Stimulated activated CD4-positive, alpha-beta T cell treated with anti-CD3 and anti-CD28 coated beads, Interleukin-4, amount 100 ng/mL, for 1 hour (primary cell): ENCODE measurements around the gene B4GALT7.
A peak's percentile ranks its signal among the peaks of the same experiment; 100 is the strongest.

ENCODE experiments used
- DNase-seq: peaks from one replicate; pipeline ENCODE4 v3.0.0-alpha.2; 2020

The B4GALT7 gene

DNA sequence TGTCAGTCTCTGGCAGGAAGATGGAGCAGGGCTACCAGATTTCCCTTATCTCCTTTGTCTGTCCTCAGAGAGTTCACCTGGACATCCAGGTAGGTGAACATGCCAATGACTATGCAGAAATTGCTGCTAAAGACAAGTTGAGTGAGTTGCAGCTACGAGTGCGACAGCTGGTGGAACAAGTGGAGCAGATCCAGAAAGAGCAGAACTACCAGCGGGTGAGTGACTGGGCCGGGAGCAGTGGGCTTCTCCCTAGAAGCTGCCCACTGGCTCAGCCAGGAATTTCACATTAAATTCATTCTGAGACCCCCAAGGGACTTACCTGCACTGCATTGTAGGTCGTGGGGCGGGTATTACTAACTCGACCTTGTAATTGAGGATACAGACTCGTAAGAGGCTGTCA, 5.9 kb upstream of the B4GALT7 start:
- DNase-seq: no peak

DNA sequence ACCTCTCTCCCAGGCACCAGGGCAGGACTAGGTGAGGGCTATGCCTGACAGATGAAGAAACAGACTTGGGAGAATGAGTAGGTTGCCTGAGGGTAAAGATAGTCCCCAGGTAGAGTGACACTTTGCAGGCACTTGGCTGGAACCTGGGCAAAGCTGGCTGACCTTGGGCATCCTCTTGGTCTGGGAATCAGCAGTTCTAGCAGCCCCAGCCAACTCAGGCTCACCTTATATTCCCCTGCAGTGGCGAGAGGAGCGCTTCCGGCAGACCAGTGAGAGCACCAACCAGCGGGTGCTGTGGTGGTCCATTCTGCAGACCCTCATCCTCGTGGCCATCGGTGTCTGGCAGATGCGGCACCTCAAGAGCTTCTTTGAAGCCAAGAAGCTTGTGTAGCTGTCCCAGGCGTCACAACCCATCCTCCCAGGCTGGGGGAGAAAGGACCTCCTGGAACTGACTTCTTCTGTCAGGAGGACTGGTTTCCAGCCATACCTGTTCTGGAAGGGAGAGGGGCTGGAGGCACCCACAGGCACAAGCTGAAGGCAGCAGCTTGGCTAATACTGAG, 4.8 kb upstream of the B4GALT7 start:
- DNase-seq: no peak

DNA sequence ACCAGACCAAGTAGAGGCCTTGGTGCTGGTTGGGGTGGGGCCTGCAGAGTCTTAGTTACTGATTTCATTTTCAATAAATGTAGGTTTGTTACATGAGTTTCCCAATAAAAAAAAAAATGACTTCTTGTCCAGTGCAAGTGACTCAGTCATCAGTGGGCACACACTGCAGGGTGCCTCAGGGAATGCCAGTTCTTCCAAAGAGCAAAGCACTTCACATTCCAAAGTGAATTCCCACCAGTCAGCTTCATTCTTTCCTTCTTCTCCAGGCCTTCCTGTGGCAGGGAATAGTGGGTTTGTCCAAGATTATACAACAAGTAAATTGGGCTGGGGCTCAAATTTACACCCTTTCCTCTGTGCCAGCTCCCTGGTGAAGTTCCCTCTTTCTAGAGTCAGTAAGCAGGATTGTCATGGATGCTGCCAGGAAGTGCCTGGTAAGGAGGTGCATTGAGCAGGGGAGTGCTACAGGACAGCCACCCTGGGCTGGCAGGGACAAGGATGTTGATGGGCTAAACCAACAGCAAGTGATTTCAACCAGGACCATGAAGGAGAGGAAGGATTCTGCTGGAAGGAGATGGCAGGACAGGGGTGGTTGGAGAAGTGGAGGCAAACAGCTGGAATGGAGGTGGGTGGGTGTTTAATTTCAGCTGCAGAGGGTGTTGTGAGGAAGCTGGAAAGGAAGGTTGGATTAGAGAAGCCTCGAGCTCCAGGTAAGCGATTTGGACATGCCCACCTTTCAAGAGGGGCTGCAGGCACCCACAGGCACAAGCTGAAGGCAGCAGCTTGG, 3.7 kb upstream of the B4GALT7 start:
- no peak for DNase-seq

DNA sequence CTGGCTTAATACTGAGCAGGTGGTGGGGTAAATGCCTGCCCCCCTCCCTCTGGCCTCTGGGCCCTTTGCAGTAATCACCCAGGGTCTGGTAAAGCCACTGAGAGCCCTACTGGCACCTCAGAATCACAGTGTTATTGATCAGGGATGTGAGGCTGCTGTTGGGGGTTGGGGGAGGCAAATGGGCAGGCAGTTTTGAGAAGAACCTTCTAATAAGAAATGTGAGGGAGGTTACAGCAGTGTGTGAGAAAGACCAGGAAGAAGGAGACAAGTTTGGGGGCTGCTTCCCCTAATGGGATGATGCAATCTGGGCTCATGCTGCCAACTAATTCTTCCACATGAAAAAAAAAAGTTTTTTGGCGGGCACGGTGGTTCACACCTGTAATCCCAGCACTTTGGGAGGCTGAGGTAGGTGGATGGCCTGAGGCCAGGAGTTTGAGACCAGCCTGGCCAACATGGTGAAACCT, 3.1 kb upstream of the B4GALT7 start:
- DNase-seq: no peak

DNA sequence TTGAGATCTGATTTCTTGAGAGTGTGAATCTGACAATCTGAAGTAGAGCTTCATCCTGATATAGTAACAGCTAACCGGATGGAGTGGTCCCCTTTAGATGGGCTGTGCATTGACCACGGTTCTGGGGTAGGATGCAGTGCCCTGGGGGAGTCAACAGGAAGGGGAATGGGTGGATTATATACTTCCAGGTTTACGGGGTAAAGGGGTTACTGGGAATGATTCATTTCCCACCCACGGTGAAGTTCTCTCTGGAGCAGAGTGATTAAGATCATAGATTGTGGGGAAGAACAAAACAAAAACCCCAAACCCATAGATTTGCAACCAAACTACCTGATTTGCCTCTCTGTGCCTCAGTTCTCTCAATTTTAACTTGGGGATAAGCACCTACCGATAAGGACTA, 1.5 kb upstream of the B4GALT7 start:
- no peak for DNase-seq

DNA sequence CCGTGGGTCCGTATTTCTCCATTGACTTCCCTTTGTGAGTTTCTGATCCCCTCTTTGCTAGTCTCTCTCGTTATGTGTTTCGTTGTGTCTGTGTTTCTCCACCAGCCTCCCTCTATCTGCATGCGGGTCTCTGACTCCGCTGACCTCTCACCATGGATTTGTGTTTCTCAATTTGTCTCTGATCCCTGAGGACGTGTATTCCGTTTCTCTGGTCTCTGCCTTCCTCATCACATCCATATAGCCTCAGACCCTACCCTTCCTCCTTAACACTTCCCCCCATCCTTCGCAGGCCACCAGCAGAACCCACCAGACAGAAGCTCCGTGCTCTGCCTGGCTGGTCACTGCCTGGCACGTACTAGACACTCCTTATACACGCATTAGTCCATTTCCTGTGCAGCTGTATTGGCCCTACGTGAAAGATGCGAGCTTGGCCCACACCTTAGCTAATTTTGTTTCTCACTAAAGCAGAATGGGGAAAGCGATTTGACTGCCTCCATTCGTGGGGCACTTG, 631 bp downstream of the B4GALT7 start:
- no peak for DNase-seq

DNA sequence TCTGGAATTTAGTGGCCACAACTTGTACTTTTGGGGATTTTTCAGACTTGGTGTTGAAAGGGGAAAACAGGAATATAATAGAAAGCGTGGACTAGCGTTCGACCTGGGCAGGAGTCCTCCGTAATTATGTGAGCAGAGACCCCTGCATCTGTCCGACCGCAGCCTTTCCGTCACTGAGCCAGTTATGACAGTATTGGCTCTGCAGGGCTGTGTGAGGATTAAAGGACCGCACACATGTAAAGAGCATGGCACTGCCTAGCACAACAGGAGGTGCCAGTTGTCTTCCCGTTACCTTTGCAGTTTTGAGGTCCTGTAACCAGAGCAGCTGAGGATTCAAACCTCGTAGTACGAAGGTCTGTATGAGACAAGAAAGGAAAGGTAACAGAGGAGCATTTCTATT, 1.2 kb downstream of the B4GALT7 start:
- no peak for DNase-seq

DNA sequence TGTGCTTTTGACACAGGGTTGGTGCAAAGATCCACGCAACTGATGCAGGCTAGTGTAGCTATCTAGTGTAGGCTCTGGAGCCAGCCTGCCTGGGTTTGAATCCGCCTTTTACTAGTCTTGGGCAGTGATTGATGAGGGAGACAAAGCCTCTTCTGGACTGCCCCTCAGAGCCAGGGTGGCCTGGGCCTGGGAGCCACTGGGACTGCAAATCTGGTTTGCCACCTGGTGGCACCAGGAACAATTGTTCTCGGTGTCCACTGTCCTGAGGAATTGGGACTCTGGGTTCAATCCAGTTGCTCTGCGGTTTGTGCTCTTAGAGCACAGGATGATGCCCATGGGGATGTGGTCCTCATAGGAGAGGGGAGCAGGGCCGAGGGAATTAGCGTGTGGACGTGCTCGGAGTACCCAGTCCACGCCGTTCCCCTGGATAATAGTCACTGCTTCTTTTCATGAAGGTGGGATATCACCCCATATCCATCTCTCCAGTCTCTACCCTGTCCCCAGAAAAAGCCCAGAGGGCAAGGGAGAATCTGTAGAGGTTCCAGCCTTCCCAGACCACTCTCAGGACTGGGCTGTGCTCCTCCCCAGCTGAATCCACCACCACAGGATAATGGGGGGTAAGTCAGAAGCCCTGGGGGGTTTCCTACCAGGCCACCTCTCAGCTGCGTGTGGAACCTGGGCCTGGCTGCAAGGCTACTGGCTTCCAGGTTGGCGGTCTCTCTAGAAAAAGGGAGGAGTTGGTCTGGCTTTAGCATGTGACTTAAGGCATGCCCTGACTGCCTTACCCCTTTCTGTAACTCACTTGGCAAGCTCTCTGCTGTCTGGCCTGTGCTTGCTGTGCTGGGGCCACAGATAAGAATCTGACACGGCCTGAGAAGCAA, 1.9 kb downstream of the B4GALT7 start:
- no peak for DNase-seq

DNA sequence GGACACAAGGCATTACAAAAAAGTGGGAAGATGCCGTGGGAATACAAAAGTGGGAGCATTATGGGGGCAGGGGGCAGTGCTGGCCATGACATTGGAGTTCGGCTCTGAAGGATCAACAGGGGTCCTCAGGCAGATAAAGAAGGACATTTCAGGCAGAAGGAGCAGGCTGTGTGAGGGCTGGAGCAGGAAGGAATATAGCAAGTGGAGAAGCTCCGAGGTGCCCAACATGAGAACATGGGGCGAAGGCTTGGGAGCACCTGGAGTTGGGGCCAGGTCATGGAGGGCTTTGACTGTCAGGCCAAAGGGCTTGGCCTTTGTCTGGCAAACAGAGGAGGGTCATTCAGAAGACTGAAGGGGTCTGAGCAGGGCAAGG, 2.5 kb downstream of the B4GALT7 start:
- no peak for DNase-seq

DNA sequence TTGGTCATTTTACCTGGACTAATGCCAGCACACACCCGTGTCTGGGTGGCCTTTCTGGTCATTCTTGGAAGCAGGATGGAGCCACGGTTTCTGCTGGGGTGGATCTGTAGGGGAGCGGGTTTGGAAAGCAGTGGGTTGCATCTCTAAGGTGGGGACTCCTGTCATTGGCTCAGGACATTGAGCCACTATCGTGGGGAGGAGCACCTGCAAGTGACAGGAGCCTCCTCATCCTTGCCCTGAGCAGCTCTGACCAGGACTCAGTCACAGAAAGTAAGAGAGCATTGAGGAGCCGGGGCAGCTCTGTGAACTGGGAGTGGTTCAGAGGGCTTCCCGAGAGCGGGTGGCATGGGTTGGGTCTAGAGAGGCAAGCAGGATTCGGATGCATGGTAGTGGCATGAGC, 3.7 kb downstream of the B4GALT7 start:
- no peak for DNase-seq

DNA sequence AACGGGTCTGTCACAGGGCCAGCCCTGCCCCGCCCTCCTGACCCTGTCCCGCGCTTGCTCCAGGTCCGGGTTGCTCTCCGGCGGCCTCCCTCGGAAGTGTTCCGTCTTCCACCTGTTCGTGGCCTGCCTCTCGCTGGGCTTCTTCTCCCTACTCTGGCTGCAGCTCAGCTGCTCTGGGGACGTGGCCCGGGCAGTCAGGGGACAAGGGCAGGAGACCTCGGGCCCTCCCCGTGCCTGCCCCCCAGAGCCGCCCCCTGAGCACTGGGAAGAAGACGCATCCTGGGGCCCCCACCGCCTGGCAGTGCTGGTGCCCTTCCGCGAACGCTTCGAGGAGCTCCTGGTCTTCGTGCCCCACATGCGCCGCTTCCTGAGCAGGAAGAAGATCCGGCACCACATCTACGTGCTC, 4.2 kb downstream of the B4GALT7 start:
- no peak for DNase-seq

DNA sequence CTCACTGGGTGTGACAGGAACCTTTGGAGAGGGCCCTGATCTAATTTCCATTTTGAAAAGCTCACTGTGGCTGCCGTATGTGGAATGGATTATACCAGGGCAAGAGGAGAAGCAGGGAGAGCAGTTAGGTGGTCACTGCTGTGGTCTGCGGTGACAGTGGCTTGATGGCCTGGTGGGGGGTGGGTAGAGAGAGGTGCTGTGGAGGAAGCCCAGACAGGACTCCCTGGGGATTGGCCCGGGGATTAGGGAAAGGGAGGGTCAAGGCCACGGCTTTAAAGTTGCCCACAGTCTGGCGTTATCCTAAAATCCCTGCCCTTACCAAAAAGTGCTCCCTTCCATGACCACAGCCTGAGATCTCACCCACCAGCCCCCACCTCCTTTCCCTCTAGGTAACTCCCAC, 4.7 kb downstream of the B4GALT7 start:
- no peak for DNase-seq

DNA sequence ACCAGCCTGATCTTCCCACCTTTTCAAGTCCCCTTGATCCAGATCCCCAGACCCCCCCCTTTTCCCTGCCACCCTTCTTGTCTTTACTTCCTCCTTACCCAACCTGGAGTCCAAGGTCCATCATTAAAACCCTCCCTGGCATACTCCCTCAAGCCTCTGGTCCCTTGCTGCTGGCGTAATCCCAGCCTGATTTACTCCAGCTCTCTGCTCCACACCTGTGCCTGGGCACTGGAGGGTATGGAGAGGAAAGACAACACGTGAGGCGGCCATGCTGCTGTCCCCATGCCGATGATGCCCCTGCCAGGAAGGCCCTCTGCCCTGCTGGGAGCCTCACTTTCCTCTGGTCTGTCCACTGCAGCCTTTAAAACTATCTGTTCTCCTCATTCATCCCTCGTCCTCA, 5.1 kb downstream of the B4GALT7 start:
- DNase-seq: no peak

DNA sequence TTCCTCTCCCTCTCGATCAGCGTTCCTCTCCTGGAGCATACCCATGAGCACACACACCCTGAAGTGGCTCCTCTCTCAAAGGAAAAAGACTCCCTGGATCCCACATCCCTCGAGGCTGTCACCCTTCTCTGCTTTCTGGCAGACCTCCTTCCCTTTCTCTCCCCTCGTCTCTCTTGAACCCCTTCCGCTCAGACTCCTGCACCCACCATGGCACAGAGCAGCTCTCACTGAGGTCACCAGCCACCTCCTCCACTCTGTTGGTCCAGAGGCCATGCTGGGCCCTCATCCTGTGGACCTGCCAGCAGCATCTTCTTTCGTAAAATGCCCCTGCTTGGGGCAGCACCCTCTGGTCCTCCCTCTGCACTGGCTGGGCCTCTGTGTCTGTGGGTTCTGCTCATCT, 5.7 kb downstream of the B4GALT7 start:
- DNase-seq: no peak

DNA sequence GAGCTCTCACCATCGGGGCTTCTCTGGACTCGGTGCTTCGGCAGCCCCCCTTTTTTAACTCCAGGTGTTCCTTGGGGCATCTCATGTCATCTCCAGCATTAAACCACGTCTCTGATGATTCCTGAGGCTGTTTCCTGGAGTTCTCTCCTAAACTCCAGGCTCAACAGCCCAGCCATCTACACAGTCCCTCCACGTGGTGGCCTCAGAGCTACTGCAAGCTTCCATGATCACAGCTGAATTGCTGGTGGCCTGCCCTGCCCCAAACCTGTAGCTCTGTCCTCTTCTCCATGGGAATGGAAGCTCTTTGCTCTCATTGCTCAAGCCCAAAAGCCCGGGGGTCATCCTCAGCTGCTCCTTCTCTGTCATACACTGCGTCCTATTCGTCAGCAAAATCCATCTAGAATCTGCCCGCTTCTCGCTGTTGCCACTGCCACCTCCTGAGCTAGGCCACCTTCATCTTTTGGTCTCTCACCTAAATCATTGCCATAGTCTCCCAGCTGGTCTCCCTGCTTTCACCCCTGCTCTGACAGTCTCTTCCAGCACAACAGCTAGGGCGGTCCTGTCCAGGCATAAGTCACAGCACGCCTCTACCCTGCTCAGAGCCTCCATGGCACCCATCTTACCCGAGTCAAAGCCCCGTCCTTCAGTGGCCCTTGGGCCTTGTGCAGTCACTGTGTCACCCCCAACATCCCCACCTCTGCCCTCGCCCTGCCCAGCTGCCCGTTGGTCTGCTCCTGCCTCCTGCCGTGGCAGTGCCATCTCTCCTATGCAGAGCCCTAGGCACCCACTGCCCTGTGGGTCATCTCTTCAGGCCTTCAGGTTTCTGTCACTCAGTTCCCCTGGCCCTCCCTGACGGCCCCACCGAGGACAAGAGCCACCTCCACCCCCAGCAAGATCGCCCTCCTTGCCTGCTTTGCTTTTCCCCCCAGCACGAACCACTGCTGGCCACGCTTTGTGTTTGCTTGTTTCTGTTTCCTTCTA, 6.4 kb downstream of the B4GALT7 start:
- no peak for DNase-seq

DNA sequence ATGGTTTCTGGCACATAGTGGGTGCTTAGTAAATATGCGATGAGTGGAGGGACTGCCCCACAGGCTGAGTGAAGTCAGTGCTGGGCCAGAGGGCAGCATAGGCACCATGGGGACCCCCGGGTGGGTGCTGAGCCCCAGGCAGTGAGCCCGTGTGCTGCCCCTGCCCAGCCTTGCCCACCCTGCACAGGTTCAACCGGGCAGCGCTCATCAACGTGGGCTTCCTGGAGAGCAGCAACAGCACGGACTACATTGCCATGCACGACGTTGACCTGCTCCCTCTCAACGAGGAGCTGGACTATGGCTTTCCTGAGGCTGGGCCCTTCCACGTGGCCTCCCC, 7.2 kb downstream of the B4GALT7 start:
- DNase-seq: no peak

DNA sequence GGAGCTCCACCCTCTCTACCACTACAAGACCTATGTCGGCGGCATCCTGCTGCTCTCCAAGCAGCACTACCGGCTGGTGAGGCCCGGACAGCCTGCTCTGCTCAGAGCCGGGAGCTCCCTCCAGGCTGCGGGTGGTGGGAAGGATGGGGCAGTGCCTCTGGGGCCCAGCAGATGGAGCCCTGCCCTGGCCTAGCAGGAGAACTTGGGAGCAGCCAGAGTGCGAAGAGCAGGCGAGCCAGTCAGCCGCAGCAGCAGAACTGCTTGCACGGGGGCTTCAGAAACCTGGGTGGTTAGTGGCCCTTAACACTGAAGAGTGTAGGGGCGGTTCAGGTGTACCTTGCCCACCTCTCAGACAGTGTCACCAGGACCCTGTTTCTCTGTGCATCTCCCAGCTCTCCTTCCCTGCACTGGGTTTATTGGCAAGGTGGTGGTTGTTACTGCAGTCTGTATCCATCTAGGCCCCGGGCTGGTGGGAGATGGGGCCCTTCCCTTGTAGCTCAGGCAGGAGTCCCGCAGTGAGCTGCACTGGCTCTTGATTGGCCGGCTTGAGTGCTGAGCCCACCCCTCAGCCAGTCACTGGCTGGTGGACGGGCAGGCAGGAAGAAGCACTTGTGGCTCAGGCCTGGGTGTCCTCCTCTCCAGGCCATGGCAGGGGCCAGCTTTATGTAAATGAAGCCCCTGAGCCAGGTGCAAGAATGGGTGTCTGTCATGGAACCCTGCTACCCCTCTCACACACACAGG, 7.7 kb downstream of the B4GALT7 start:
- DNase-seq: peak; percentile 67

DNA sequence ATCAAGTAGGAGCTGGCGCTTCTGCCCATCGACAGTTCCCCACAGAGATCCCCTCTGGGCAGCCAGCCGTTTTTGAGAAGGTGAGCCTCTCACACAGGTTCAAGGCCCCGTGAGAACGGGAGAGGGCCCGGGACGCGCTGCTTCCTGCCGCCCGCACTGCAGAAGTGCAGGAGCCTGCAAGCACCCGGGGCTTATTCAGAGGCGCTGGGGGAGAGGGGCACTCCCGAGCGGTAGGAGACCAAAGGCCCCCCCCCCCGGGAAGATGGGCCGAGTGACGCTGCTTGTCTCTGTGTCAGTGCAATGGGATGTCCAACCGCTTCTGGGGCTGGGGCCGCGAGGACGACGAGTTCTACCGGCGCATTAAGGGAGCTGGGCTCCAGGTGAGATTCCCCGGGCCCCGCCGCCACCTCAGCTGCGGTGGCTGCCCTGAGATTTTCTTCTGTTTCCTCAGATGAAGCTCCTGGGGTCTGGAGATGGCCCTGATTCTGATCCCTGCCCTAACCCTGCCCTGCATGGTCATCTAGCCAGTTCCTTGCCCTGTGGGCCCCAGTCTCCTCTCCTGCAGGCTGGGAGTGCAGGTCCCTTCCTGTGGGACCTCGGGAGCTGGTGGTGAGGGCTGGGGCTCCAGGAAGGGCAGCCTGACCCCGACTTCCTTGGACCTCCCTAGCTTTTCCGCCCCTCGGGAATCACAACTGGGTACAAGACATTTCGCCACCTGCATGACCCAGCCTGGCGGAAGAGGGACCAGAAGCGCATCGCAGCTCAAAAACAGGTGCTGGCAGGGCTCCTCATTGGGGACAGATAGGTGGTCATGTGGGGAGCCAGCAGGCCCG, 8.5 kb downstream of the B4GALT7 start:
- DNase-seq: no peak

DNA sequence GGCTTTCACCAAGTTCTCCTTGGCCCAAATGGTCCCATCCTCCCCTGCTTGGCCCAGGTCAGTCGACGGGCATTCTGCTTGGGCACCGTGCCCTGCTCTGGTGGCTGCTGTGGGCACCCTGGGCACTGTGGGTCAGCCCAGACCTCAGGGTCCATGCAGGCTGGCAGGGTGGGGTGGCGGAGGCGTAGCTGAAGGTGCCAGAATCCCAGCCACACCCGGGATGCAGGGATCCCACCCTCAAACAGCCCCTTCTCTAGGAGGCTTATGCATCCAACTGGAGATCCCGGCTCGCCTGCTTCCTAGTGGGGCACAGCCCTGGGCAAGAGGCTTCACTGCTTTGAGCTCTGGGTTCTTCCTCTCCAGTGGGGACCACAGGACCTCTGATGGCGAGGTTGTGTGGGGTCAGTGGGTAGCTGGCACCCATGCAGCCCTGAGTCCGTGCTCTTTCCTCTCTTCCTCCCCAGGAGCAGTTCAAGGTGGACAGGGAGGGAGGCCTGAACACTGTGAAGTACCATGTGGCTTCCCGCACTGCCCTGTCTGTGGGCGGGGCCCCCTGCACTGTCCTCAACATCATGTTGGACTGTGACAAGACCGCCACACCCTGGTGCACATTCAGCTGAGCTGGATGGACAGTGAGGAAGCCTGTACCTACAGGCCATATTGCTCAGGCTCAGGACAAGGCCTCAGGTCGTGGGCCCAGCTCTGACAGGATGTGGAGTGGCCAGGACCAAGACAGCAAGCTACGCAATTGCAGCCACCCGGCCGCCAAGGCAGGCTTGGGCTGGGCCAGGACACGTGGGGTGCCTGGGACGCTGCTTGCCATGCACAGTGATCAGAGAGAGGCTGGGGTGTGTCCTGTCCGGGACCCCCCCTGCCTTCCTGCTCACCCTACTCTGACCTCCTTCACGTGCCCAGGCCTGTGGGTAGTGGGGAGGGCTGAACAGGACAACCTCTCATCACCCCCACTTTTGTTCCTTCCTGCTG, 9.4 kb downstream of the B4GALT7 start:
- DNase-seq: no peak
